Tibial nerve (tissue), 4 donors: Measurements from ENCODE around the gene SULF2. TPM values are rescaled to one million over a fixed set of nuclear protein-coding genes. Genes with fewer than 3 reads are reported as not detected.

Experiments
- DNase-seq, 2 donors: peaks; one replicate each; pipeline ENCODE4 v3.0.0-alpha.2; 2019; ENCODE audit warnings: low spot score in 2 of 2
- H3K27ac ChIP-seq, 4 donors: fragments of 200-600 bp; sonication (generic) in 3 of 4; one replicate each; pipeline ENCODE4 v1.5.1; 2017 to 2019; ENCODE audit warnings: mild to moderate bottlenecking in 1 of 4
- H3K27me3 ChIP-seq, 2 donors: fragments of 200-600 bp; sonication (generic) in 1 of 2; one replicate each; pipeline versions ENCODE4 v1.5.1 to v1.6.0; 2017 to 2019
- H3K36me3 ChIP-seq, 3 donors: fragments of 200-600 bp; sonication (generic); one replicate each; pipeline ENCODE4 v1.5.1; 2018 to 2019
- H3K4me1 ChIP-seq, 4 donors: fragments of 200-600 bp; sonication (generic) in 3 of 4; one replicate each; pipeline ENCODE4 v1.5.1; 2017 to 2019
- H3K4me3 ChIP-seq, 4 donors: fragments of 200-600 bp; sonication (generic) in 3 of 4; one replicate each; pipeline ENCODE4 v1.5.1; 2017 to 2019; ENCODE audit warnings: mild to moderate bottlenecking in 1 of 4, moderate library complexity in 1 of 4
- H3K9me3 ChIP-seq, 4 donors: fragments of 200-600 bp; sonication (generic) in 3 of 4; one replicate each; pipeline ENCODE4 v1.5.1; 2017 to 2019
- CTCF ChIP-seq, 5 experiments: fragments of 200-600 bp in 3 of 5; fragments of 450-650 bp in 2 of 5; sonication (generic) in 3 of 5; IDR thresholded peaks; one replicate each; pipeline ENCODE4 v1.5.1; 2016 to 2019; ENCODE audit warnings: antibody characterized with exemption in 5 of 5, mild to moderate bottlenecking in 3 of 5, moderate library complexity in 2 of 5
- EP300 ChIP-seq, 2 donors: sonication (generic); formaldehyde crosslinking; IDR thresholded peaks; one replicate each; pipeline ENCODE4 v1.6.1; 2017; ENCODE audit warnings: antibody characterized with exemption in 2 of 2, mild to moderate bottlenecking in 1 of 2
- POLR2A ChIP-seq, 2 donors: fragments of 450-650 bp; IDR thresholded peaks; one replicate each; pipeline ENCODE4 v1.6.1; 2017; ENCODE audit warnings: antibody characterized with exemption in 2 of 2, mild to moderate bottlenecking in 2 of 2, moderate library complexity in 2 of 2
- WGBS, 2 donors: methylation state at CpG; one replicate each; pipeline ENCODE4 v1.1.5; 2018; 5-methylcytosine and 5-hydroxymethylcytosine counted together
- total RNA-seq, 4 donors: library from RNA; depleted of rRNA; stranded (reverse); fragments of >200 nt; gene quantifications; one replicate each; pipeline ENCODE4 v1.1.0, GENCODE V29; 2016

The SULF2 gene
- total RNA-seq, 4 donors from 2014 or later = 40.9 to 75.3 (median 59.8) TPM

- TF ChIP-seq EP300 (IDR thresholded peaks at IDR 0.05) (no peak), POLR2A (IDR thresholded peaks at IDR 0.05) (no peak), CTCF (IDR thresholded peaks at IDR 0.05) (no peak)
- 71 to 75% methylated on average over 2 of the region's 2 CpGs for WGBS, 2 donors
- no peak for DNase-seq
- Histone ChIP-seq H3K36me3 (peaks cover 0 to 45% (median 5%) of the 10 kb centered on the region in 3 donors), H3K27ac (no peak overlapping the region), H3K27me3 (no peaks in the 10 kb centered on the region), H3K9me3 (no peaks in the 10 kb centered on the region), H3K4me3 (no peak overlapping the region), H3K4me1 (peaks cover 0 to 8% (median 3%) of the 10 kb centered on the region in 4 donors)
Measured at GRCh38 chr20:47623206-47623605, 162.1 kb downstream of the SULF2 start.

DNA sequence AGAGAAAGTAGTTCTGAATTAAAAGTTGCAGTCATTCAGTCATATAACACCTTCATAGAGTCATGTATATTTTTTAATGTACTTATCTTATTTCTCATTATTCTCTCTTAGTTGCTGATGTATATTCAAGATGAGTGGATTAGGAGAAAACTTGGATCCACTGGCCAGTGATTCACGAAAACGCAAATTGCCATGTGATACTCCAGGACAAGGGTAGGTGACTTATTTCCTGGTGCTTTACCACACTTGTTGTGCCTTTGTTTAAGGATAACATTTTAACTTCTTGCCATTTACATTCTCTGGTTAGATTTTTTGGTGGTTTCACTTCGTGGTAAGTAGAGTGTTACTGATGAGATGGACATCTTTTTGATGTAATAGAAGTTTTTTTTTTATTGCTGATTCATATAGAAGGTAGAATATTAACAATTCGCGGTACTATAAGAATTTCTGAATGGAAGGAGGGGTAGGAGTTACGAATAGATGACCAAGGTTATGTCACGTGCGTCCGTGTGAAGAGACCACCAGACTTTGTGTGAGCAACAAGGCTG, 163.1 kb downstream of the SULF2 start:
- Histone ChIP-seq H3K36me3 (peaks cover 0 to 37% (median 5%) of the 10 kb centered on the region in 3 donors), H3K4me1 (peaks cover 0 to 8% (median 3%) of the 10 kb centered on the region in 4 donors), H3K4me3 (no peak overlapping the region), H3K27ac (no peak overlapping the region), H3K27me3 (no peaks in the 10 kb centered on the region), H3K9me3 (no peaks in the 10 kb centered on the region)
- no peak for TF ChIP-seq POLR2A (IDR thresholded peaks at IDR 0.05)
- TF ChIP-seq CTCF (IDR thresholded peaks at IDR 0.05) = no peak
- no peak for TF ChIP-seq EP300 (IDR thresholded peaks at IDR 0.05)
- DNase-seq = no peak
- 90 to 92% methylated on average over 9 of the region's 9 CpGs for WGBS, 2 donors

GRCh38 chr20:47620808-47621805, 164.2 kb downstream of the SULF2 start:
- 39 to 44% methylated on average over 8 of the region's 8 CpGs for WGBS, 2 donors

GRCh38 chr20:47618479-47618878, 166.8 kb downstream of the SULF2 start:
- no peaks in the 10 kb centered on the region for H3K27me3 ChIP-seq

More at GRCh38 chr20:47620808-47621805, 164.2 kb downstream of the SULF2 start:
- H3K4me1 ChIP-seq = peaks cover 0 to 8% (median 3%) of the 10 kb centered on the region in 4 donors
- peak in 1 of 2 donors; percentile 34 for DNase-seq
- H3K4me3 ChIP-seq = no peak overlapping the region
- no peaks in the 10 kb centered on the region for H3K27me3 ChIP-seq
- peaks cover 0 to 32% (median 5%) of the 10 kb centered on the region in 3 donors for H3K36me3 ChIP-seq
- TF ChIP-seq CTCF (IDR thresholded peaks at IDR 0.05) = peak; percentile 72 to 90 (median 76)
- no peak for TF ChIP-seq EP300 (IDR thresholded peaks at IDR 0.05)
- peak overlapping the region in 1 of 4 donors; percentile 20 for H3K27ac ChIP-seq
- no peaks in the 10 kb centered on the region for H3K9me3 ChIP-seq

DNA sequence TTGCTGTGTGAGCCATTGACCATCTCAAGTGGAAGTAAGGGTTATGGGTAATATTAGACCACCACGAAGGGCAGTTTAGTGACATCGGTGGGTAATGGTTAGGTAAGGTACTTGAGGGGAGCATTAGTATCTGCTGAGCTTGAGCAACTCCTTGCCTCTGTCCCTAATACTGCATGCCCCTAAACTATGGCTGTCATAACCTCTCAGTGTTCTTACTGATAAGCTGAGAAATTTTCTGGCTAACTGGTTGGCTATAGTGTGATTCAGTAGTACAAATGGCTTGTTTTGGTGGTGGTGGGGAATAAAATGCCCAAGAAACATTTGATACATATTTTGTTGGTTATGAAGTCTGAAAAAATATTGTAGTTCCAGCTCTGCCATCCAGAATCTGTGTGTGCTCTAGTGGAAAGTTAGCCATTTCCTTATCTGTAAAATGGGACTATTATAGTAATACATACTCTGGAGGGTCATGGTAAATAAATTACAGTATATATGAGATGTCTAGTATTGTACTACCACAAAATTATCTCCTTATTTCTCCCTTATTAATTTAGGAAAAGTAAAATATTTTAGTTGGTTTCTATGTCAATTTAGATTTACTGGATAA, 170.5 kb downstream of the SULF2 start:
- peaks cover 0 to 4% (median 0%) of the 10 kb centered on the region in 3 donors for H3K36me3 ChIP-seq
- no peaks in the 10 kb centered on the region for H3K27me3 ChIP-seq
- no peaks in the 10 kb centered on the region for H3K9me3 ChIP-seq
- no peak for DNase-seq
- no peak overlapping the region for H3K27ac ChIP-seq
- WGBS, 2 donors = 94 to 100% methylated on average over 2 of the region's 2 CpGs
- H3K4me3 ChIP-seq = no peak overlapping the region
- TF ChIP-seq POLR2A (IDR thresholded peaks at IDR 0.05) (no peak), EP300 (IDR thresholded peaks at IDR 0.05) (no peak), CTCF (IDR thresholded peaks at IDR 0.05) (no peak)
- H3K4me1 ChIP-seq = peaks cover 0 to 8% (median 3%) of the 10 kb centered on the region in 4 donors

More at GRCh38 chr20:47618479-47618878, 166.8 kb downstream of the SULF2 start:
- peaks cover 0 to 10% (median under 1%) of the 10 kb centered on the region in 3 donors for H3K36me3 ChIP-seq
- no peak overlapping the region for H3K4me3 ChIP-seq
- TF ChIP-seq EP300 (IDR thresholded peaks at IDR 0.05) = no peak
- DNase-seq = no peak
- H3K27ac ChIP-seq = no peak overlapping the region
- no peaks in the 10 kb centered on the region for H3K9me3 ChIP-seq
- 81 to 95% methylated on average over 6 of the region's 6 CpGs for WGBS, 2 donors
- peaks cover 0 to 8% (median 3%) of the 10 kb centered on the region in 4 donors for H3K4me1 ChIP-seq
